T-helper 2 cell treated with Interferon-gamma antibody and Interleukin-4, amounts not matched to agents 100 ng/mL and 5 ng/mL, for 36 hours (primary cell): Measurements from ENCODE around the gene ARID4B. TPM values are rescaled to one million over a fixed set of nuclear protein-coding genes. Genes with fewer than 3 reads are reported as not detected.
"Not testable (repeated sequence)": the region's sequence is repeated elsewhere in the genome, so short reads cannot be mapped to it uniquely, and the experiment has no call there.

ENCODE experiments used
- intact Hi-C: fragments of 100-400 bp; cut with micrococcal nuclease; formaldehyde crosslinking; loops from one replicate; pipeline ENCODE4 v1.15.1; 2023
- total RNA-seq: library from RNA; stranded (reverse); gene quantifications from 2 replicates; pipeline ENCODE4 v1.2.3, GENCODE V29; 2022

ARID4B gene
- total RNA-seq, 1 donor from 2014 or later = 44.0 TPM

DNA sequence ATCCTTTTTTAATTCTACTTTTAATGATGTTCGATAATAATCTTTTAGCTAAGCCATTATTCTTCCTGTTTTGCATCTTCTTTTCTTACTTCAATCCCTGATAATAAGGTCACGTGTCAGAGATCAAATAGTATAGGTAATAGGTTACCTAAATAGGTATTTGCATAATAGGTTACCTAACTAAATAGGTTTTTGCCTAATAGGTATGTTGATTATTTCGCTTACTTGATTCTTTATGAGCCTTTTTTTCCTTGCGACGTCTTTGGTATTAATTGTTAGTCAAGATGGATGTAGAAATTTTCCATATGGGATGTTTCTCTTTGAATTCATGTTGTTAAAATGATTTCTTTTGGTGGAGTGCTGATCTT lies 2.9 kb upstream of the ARID4B start:
- intact Hi-C loops = no loop called here

DNA sequence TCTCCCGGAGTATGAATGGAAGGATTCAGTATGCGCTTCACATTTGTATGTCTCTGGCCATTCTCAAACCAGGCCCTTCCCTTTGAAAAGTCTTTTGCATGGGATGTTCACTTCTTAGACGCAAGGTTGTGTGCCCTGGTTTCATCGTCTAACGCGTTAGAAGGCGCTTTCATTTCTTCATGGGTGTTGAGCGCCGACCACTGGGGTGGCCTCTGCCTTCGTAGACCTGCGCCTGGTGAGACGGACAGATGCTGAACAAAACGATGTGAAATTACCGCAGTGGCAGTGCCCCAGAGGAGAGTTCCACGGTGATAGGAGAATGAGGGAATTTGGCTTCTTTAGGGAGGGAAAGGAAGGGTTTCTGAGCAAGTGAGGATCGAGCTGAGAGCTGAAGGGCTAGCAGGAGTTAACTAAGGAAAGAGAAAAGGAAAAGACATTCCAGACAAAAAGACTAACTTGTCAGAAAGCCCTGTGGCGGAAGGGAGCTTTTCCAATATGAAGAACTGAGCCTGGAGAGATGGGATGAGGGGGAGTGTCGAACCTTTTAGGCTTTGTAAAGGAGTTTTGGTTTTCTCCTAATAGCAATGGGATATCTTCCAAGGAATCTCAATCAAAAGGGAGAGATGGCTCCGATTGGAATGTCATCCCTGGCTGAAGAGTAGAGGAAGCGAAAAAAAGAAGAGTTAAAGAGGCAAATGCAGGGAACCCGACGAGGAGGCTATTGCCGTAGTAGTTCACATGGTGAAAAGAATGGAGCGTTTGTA lies 1.3 kb upstream of the ARID4B start:
- intact Hi-C loops = loop anchor here (2.0 to 5.0 kb wide), 8 partner anchors 77 to 852 kb away; partner anchors contain the start of gene TARBP1

- intact Hi-C loops = loop anchor here (1.0 to 5.0 kb wide), 17 partner anchors 9 to 955 kb away; partner anchors contain the start of genes B3GALNT2, COA6, IRF2BP2 and RBM34
These were observed 526 bp upstream of the ARID4B start, which contains the start of gene GGPS1 for GRCh38 chr1:235328271-235329138. GGPS1 (plus strand) TSS chr1:235328570; CDS start chr1:235335265, 6,695 bp downstream.

DNA sequence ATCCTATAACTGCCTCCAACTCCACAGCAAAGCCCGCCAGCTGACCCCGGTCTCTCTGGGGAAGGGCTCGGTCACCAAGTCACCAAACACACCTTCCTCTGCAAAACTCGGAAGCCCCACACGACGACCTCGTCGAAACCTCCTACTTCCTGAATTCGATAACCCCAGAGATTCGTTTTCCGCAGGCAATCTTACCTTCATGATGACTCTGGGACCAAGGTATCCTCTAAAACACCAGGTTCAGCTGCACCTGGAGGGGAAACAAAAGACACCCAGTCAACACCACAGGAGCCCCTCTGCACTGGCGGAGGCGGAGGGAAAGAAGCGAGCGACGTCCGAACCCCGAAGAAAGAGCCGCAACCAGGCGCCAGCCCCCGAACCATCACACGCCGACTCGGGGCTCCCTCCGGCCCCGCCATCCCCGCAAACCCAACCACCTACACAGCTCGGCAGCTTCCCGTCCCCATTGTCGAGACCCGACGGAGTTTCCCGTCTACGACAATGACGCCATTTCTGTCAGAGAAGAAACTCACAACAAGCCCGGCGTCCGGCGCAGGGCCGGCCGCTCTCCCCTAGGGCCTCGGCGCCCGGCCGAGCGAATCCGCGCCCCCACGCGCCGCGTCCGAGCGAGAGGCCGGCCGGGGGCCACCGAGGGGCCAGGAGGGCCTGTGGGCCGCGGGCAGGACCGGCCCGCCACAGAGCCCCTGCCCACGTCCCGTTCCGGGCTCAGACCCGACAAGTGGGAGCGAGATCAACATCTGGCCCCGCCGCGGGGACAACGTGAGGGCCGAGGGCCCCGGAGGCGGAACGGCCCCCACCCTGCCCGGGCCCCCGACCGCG lies 1.0 kb downstream of the ARID4B start:
- intact Hi-C loops = loop anchor here (2.0 to 5.0 kb wide), 4 partner anchors 22 to 850 kb away; partner anchors contain the start of gene TARBP1

DNA sequence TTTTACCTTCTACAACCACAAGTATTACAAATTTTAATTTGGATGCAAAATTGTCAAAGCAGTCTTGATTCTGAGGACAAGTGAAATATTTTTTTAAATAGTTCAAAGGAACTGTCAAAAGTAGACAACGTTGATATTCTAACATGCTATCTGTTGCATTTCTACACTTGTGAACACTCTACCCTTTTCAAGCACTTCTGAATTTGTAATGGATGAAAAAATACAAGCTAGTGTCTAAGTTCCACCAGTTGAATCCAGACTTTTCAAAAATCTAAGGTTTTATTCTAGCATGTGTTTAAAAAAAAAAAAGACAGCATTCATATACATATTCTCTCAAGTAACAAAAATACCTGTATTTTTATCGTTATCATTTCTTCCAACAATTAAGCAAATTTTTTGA lies 2.1 kb downstream of the ARID4B start:
- intact Hi-C loops = loop anchor here (2.0 to 5.0 kb wide), 4 partner anchors 21 to 849 kb away; partner anchors contain the start of gene TARBP1

GRCh38 chr1:235325139-235325538 lies 2.8 kb downstream of the ARID4B start:
- intact Hi-C loops = loop anchor here (5.0 kb wide), 3 partner anchors 118 to 848 kb away; partner anchors contain the start of gene TARBP1

DNA sequence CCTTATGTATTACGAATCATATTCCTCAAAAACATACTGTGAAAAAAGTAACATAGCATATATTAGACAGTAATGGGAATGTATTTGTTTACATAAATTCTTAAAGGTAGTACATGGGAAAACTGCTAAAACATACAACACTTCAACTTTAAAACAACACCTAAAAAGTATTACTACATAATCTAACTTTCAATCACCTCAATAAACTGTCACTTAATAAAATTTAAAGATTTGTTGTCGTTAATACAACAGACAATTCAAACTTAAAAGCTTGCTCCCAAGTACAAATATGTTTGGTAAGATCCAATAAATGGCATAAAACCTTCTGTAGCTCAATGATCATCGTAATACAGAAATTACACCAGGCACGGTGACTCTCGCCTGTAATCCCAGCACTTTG lies 3.7 kb downstream of the ARID4B start:
- intact Hi-C loops = no loop called here

DNA sequence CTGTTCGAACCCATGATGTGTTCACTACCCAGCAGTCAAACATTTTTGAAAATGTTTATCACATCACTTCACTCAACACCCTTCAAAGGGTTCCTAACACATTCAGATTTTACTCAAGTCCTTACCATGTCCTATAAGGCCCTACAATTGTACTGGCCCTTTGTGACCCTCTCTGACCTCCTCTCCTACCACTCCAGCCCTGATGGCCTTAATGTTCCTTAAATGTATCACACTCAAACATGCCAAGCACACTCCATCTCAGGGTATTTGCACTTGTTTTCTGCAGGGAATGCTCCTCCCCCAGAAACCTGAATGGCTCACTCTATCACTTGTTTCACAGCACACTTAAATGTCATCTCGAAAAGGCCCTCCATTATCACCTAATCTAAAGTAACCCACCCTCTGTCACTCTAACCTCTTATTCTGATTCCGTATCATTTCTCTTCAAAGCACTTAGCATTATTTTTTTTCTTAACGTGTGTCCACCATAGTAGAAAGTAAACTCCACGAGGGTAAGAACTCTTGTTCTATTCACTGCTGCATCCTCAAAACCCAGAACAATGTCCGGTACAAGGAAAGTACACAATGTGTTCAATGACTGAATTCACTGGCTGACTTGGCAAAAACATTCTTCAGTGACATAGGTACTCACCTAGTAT lies 7.3 kb downstream of the ARID4B start:
- intact Hi-C loops = no loop called here

- intact Hi-C loops = no loop called here
These were observed 8.7 kb downstream of the ARID4B start for GRCh38 chr1:235319255-235319654.

DNA sequence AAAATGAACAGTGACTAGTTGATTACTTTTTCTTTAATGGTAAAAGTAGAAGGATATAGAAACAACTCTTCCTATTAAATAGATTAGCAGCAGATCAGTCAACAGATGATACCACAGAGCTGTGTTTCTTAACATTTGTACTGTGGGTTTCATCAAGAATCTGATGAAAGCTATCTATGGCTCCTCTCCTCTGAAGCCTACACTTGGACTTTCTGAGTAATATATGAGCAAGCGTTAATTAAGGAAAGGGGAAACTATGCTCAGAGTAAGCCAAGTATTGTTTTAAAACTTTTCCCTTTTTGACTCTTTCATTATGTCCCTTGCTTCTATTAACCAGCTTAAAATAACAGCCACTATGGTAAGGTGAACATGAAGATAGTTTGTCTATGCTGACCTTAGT lies 10.8 kb downstream of the ARID4B start:
- intact Hi-C loops = no loop called here

- intact Hi-C loops = no loop called here
These were observed 12.2 kb downstream of the ARID4B start for GRCh38 chr1:235315735-235316134.

- intact Hi-C loops = no loop called here
These were observed 12.8 kb downstream of the ARID4B start for GRCh38 chr1:235315173-235315572.

GRCh38 chr1:235313931-235314678 lies 13.9 kb downstream of the ARID4B start:
- intact Hi-C loops = no loop called here

DNA sequence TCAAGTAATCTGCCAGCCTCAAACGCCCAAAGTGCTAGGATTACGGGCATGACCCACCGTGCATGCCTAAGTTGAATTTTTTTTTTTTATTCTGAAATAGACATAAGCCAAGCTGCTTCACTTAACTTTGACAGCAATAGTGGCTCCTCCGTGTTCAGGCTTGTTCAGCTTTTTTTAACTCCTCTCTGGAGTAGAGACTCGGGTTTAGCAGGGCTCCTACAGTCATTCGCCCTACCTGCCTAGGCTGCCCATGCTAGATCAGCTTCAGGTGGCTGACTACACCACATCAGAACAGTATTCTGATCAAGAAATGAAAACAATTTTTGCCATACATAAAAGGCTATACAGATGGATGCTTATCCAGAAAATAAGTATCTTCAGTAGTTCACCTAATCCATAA lies 14.7 kb downstream of the ARID4B start:
- intact Hi-C loops = no loop called here

GRCh38 chr1:235309206-235309605 lies 18.8 kb downstream of the ARID4B start:
- intact Hi-C loops = not testable (repeated sequence)

DNA sequence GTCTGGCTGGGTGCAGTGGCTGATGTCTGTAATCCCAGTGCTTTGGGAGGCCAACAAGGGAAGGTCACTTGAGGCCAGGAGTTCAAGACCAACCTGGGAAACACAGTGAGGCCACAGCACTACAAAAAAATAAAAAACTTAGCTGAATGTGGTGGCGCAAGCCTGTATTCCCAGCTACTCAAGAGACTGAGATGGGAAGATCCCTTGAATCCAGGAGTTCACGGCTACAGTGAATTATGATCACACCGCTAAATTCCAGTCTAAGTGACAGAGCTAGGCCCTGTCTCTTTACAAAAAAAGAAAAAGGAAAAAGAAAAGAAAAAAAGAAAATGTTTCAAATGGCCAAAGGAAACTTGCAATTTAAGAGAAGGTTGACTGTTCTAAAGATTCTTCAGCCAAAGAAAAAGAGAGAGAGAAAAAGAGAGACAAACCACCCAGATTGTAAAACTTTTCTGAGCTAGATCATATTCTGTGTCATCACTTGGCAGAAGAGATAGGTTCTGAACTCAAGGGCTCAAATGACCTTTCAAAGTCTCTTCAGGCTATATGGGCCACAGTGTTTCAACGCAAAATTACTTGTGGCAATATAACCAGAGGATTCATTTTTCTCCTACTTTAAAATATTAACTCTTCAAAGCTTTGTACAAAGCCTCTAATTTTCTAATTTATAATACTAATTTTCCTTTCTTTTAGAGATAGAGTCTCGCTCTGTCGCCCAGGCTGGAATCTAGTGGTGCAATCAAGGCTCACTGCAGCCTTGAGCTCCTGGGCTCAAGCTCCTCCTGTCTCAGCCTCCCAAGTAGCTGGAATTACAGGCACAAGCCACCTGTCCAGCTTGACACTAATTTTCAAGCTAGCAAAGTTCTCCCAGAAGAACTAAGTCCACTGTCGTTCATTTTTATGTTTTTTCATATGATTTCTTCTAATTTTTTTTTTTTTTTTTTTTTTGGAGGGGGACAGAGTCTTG lies 20.5 kb downstream of the ARID4B start:
- intact Hi-C loops = no loop called here

- intact Hi-C loops = loop anchor here (2.0 kb wide), 1 partner anchor 22 kb away; no protein-coding TSS in a partner anchor
These were observed 23.2 kb downstream of the ARID4B start for GRCh38 chr1:235304549-235305451.
